Right lobe of liver (tissue), 4 donors: ENCODE results near the gene PDE7B.

Experiments used
- CTCF ChIP-seq, 4 donors: fragments of 200-600 bp in 3 of 4; fragments of 450-650 bp in 1 of 4; IDR thresholded peaks; one replicate each; pipeline versions ENCODE4 v1.5.1 to v1.8.0; 2016 to 2022; ENCODE audit warnings: antibody characterized with exemption in 4 of 4, mild to moderate bottlenecking in 2 of 4
- POLR2A ChIP-seq: fragments of 450-650 bp; IDR thresholded peaks from one replicate; pipeline ENCODE4 v1.6.1; 2017; ENCODE audit warnings: antibody characterized with exemption, mild to moderate bottlenecking
- donor health status: DM: no; HTN: no; CAD: no.
- donor health status: DM: no; HTN: no; CAD: no.
- donor health status: DM: no; HTN: yes; CAD: no.

- no peak for TF ChIP-seq CTCF (IDR thresholded peaks at IDR 0.05)
- no peak for TF ChIP-seq POLR2A
Observed at GRCh38 chr6:136014454-136015437, 163.2 kb downstream of the PDE7B start.
